ENCODE data around the gene CXorf51A.
"Not testable (repeated sequence)": the region's sequence is repeated elsewhere in the genome, so short reads cannot be mapped to it uniquely, and the experiment has no call there.

CXorf51A gene

GRCh38 chrX:146814644-146815043 is at the start of gene CXorf51A:
Gene CXorf51A (minus strand): TSS chrX:146814744. CDS start chrX:146814723, 21 bp downstream.
- DNase-seq (ENCODE audit: low read depth): not testable (repeated sequence)

- no peak for DNase-seq (ENCODE audit: low read depth)
Measured at GRCh38 chrX:146863566-146863965, 49.0 kb upstream of the CXorf51A start.

- DNase-seq (ENCODE audit: low read depth): no peak
Measured at GRCh38 chrX:146854281-146854680, 39.7 kb upstream of the CXorf51A start.

GRCh38 chrX:146831994-146832393 is 17.4 kb upstream of the CXorf51A start:
- DNase-seq (ENCODE audit: low read depth): no peak

- DNase-seq (ENCODE audit: low read depth): not testable (repeated sequence)
Measured at GRCh38 chrX:146809471-146809870, 5.1 kb downstream of the CXorf51A start, which contains the start of gene CXorf51B. Gene CXorf51B (plus strand): TSS chrX:146809771. CDS start chrX:146809792, 21 bp downstream.

All from activated T-helper 9 cell treated with anti-CD3 and anti-CD28 coated beads, Interleukin-2, amount 50 U/mL, for 16 hours (primary cell).